Measurements from ENCODE around the gene CA11.
"Not testable (repeated sequence)": the region's sequence is repeated elsewhere in the genome, so short reads cannot be mapped to it uniquely, and the experiment has no call there.

CA11 gene

DNA sequence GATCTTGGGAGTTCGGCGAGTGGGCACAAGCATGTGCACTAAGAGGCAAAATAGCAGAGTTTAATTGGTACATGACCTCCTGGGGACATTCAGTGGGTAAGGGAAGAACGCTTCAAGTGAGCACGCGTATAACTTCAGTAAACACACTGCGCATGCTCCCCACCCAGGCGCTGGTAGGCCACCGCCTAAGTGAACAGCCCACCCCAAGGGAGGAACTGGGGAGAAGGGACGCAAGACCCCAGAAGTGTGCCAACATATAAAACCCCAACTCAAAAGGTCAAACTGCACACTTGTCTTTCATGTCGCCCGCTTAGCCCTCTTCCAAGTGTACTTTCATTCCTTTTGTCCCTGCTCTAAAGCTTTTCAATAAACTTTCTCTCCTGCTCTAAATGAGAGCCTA lies 37.4 kb upstream of the CA11 start:
- Mint-ChIP-seq H3K4me3 (no peak overlapping the region), H3K9me3 (no peaks in the 10 kb centered on the region), H3K36me3 (ENCODE audit: low read depth) (no peaks in the 10 kb centered on the region), H3K4me1 (peaks cover 26% of the 10 kb centered on the region), H3K27me3 (ENCODE audit: low read depth) (peaks cover 7% of the 10 kb centered on the region), H3K27ac (peak overlapping the region in 2 of 3 experiments; percentile 15 to 33)
- TF ChIP-seq CTCF (IDR thresholded peaks at IDR 0.05; ENCODE audit: unreplicated experiment in 3 of 3), result no peak

- Mint-ChIP-seq H3K4me3 (no peak overlapping the region), H3K36me3 (ENCODE audit: low read depth) (no peaks in the 10 kb centered on the region), H3K9me3 (no peaks in the 10 kb centered on the region), H3K27me3 (ENCODE audit: low read depth) (peaks cover 4% of the 10 kb centered on the region), H3K27ac (peak overlapping the region in 2 of 3 experiments; percentile 68 to 75), H3K4me1 (peaks cover 20% of the 10 kb centered on the region)
- TF ChIP-seq CTCF (IDR thresholded peaks at IDR 0.05; ENCODE audit: unreplicated experiment in 3 of 3), result no peak
These were observed 35.1 kb upstream of the CA11 start for GRCh38 chr19:48681127-48681470.

GRCh38 chr19:48680436-48681126 lies 34.6 kb upstream of the CA11 start:
- no peaks in the 10 kb centered on the region for H3K9me3 Mint-ChIP-seq
- H3K27me3 Mint-ChIP-seq (ENCODE audit: low read depth), result peaks cover 7% of the 10 kb centered on the region
- H3K4me1 Mint-ChIP-seq, result peaks cover 20% of the 10 kb centered on the region
- peak overlapping the region in 2 of 3 experiments; percentile 68 to 75 for H3K27ac Mint-ChIP-seq
- no peak for TF ChIP-seq CTCF (IDR thresholded peaks at IDR 0.05; ENCODE audit: unreplicated experiment in 3 of 3)
- no peaks in the 10 kb centered on the region for H3K36me3 Mint-ChIP-seq (ENCODE audit: low read depth)
- no peak overlapping the region for H3K4me3 Mint-ChIP-seq

- Mint-ChIP-seq H3K4me1 (peaks cover 22% of the 10 kb centered on the region), H3K27me3 (ENCODE audit: low read depth) (peaks cover 12% of the 10 kb centered on the region)
- H3K27ac Mint-ChIP-seq; H3K4me3 Mint-ChIP-seq; H3K36me3 Mint-ChIP-seq (ENCODE audit: low read depth); H3K9me3 Mint-ChIP-seq: not testable (repeated sequence)
These were observed 34.0 kb upstream of the CA11 start for GRCh38 chr19:48680006-48680405.

GRCh38 chr19:48678201-48678600 lies 32.2 kb upstream of the CA11 start:
- TF ChIP-seq CTCF (IDR thresholded peaks at IDR 0.05; ENCODE audit: unreplicated experiment in 3 of 3), result no peak
- H3K9me3 Mint-ChIP-seq, result no peaks in the 10 kb centered on the region
- no peak overlapping the region for H3K4me3 Mint-ChIP-seq
- peaks cover 19% of the 10 kb centered on the region for H3K4me1 Mint-ChIP-seq
- peaks cover 8% of the 10 kb centered on the region for H3K27me3 Mint-ChIP-seq (ENCODE audit: low read depth)
- no peaks in the 10 kb centered on the region for H3K36me3 Mint-ChIP-seq (ENCODE audit: low read depth)
- H3K27ac Mint-ChIP-seq, result no peak overlapping the region

DNA sequence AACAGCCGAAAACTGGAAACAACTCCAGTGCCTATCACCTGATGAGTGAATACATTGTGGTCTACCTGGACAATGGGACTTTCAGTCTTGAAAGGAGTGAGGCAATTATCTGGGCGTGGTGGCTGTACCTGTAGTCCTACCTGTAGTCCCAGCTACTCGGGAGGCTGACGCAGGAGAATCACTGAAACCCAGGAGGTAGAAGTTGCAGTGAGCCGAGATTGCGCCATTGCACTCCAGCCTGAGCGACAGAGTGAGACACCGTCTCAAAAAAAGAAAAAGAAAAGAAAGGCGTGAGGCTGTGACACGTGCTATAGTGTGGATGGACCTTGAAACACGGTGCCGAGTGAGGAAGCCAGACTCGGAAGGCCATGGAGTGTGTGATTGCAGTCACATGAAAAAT lies 30.9 kb upstream of the CA11 start:
- no peak overlapping the region for H3K27ac Mint-ChIP-seq
- TF ChIP-seq CTCF (IDR thresholded peaks at IDR 0.05; ENCODE audit: unreplicated experiment in 3 of 3), result no peak
- no peaks in the 10 kb centered on the region for H3K36me3 Mint-ChIP-seq (ENCODE audit: low read depth)
- H3K9me3 Mint-ChIP-seq, result no peaks in the 10 kb centered on the region
- no peak overlapping the region for H3K4me3 Mint-ChIP-seq
- peaks cover 8% of the 10 kb centered on the region for H3K27me3 Mint-ChIP-seq (ENCODE audit: low read depth)
- H3K4me1 Mint-ChIP-seq, result peaks cover 19% of the 10 kb centered on the region
